Measurements from ENCODE around the gene HSPB6.

Gene HSPB6

GRCh38 chr19:35744430-35745327, 12.2 kb downstream of the HSPB6 start:
- peak; percentile 91 for DNase-seq

DNA sequence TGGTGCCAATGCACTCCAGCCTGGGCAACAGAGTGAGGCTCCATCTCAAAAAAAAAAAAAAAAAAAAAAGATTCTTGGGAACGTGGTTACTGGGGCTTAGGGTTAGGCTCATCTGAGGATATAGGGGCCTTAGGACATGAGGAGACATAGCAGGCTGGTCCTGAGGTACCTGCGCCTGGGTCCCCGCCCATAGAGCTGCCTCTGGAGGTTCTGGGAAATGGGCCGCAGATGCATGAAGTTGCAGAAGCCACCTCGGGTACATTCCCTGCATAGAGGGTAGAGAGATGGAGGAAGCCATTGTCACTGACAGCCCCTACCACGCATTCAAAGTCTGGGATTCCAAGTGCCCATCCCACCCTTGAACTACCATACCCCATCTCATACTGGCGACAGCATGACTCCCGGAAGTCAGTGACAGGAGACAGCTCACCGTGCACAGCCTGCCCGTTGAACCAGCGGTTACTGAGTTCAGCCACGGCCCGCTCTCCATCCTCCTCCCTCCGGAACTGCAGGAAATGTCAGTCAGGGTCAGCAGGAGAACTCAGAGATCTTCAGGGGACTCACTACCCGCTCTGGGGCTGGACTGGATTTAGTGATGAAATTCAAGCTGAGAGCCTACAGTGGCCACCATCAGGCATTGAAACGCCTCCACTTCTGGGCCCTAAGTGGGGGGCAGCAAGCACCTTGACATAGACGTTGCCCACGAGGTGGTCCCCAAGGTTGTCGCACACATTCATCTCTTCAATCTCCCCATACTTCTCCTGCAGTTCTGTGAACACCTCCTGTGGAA, 13.0 kb downstream of the HSPB6 start:
- DNase-seq, result no peak

- DNase-seq, result no peak
Measured at GRCh38 chr19:35742121-35742724, 14.6 kb downstream of the HSPB6 start, which contains the start of gene IGFLR1. TSS of gene IGFLR1 (minus strand) at chr19:35742452. CDS start at chr19:35741180, 1,272 bp downstream.

- DNase-seq, result no peak
Measured at GRCh38 chr19:35741203-35741515, 15.7 kb downstream of the HSPB6 start.

DNA sequence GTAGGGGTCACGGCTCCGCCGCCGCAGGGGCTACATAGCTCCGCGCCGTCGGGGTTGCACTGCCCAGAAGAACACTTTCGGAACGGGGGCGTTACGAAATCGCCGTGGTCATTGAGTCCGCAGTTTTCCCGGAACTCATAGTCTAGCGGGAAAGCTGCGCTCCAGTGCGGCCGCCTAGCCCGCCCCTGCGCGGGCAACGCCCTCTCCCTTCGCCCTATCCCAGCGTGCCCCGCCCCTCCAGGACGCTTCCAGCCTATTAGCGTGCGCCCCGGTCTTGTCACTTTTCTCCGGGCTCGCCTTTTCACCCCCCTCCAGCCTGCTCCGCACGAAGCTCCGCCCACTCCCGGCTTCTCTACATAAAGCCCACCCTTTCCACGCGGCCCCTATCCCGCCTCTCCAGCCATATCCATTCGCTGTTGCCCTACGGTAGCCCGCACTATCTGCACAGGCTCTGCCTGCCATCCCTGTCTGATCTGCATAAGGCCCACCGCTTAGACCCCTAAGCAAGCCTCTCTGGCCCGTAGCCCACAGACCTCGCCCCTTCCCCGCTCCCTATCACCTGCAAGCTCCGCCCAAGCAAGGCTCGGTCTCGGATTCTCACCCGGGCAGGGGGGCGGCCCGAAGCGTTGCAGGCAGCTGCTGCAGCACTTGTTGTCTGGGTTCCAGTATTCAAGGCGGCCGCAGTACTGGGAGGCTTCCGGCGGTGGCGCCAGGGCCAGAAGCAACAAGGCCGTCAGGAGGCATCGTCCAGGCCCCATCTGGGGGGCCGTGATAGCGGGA, 16.2 kb downstream of the HSPB6 start:
- peak; percentile 96 for DNase-seq

- no peak for DNase-seq
Measured at GRCh38 chr19:35740108-35740422, 16.8 kb downstream of the HSPB6 start.

DNA sequence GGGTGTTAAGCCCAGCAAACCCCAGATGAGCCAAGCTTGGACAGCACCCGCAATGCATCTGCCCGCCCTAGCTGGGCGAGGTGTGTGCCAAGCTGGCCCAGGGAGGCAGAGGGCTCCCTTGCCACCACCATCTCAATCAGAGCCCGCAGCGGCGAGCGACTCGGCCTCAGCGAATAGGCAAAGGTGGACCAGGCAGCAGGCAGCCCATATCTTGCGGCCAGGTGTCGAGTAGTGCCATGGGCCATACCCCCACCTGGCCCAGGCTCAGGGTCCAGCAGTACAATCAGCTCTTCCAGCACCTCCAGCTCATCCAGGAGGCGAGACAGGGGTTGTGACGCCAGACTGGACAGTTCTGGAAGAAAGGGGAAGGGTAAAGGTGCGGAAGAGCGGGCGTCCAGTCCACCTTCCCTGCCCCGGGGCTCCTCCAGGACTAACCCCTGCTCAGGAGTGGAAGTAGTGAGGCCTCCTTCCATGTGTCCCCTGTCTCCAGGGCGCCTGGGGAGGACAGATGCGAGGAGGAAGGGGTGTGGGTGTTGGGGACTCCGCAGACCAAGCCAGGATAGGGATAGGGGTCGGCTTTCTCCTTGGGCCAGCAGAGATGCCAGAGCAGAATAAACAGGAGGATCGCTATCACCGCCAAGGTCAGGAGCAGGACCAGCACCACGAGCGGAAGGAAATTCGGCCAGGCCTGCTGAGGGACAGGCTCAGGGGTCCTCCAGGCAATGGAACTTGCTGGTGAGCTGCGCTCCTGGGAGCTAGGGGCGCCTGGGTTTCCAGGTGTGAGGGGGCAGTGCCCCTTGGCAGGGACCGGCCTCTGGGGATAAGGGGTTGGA, 17.3 kb downstream of the HSPB6 start:
- no peak for DNase-seq

DNA sequence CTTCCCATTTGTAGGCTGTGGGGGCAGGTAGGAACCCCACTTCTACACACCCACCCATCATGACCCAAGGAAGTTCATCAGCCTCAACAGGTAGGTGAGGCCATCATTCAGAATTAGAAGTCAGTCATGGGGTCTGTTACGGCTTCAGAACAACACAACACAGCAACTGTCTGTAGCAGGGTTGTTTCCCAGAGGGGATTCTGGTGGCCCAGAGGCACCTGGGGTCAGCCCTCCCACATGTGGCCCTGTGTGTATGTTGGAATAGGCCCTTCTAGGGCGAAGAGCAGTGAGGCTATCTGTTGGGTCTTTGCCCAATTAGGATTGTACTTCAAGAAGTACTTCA, 18.0 kb downstream of the HSPB6 start:
- DNase-seq, result no peak

DNA sequence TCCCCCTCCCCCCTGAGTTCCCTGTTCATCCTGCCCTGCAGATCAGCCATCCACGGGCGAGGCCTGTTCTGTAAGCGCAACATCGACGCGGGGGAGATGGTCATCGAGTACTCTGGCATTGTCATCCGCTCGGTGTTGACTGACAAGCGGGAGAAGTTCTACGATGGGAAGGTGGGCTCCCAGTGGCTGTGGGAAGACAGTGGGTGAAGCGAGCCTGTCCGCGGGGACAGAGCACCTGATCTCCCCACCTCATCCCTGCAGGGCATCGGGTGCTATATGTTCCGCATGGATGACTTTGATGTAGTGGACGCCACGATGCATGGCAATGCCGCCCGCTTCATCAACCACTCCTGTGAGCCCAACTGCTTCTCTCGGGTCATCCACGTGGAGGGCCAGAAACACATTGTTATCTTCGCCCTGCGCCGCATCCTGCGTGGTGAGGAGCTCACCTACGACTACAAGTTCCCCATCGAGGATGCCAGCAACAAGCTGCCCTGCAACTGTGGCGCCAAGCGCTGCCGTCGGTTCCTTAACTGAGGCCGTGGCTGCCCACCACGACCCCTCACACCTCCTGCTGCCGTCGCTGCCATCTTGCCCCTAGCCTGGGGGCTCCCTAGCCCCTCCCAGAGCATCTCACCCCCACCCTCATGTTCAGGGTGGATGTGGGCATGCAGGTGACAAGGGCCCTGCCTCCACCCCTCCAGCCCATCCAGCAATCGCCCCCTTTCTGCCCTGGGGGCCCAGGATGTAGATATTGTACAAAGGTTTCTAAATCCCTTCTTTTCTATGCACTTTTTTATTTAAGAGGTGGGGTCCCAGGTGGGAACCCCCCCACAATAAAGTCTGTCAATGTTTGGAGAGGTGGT, 18.6 kb downstream of the HSPB6 start:
- no peak for DNase-seq

DNA sequence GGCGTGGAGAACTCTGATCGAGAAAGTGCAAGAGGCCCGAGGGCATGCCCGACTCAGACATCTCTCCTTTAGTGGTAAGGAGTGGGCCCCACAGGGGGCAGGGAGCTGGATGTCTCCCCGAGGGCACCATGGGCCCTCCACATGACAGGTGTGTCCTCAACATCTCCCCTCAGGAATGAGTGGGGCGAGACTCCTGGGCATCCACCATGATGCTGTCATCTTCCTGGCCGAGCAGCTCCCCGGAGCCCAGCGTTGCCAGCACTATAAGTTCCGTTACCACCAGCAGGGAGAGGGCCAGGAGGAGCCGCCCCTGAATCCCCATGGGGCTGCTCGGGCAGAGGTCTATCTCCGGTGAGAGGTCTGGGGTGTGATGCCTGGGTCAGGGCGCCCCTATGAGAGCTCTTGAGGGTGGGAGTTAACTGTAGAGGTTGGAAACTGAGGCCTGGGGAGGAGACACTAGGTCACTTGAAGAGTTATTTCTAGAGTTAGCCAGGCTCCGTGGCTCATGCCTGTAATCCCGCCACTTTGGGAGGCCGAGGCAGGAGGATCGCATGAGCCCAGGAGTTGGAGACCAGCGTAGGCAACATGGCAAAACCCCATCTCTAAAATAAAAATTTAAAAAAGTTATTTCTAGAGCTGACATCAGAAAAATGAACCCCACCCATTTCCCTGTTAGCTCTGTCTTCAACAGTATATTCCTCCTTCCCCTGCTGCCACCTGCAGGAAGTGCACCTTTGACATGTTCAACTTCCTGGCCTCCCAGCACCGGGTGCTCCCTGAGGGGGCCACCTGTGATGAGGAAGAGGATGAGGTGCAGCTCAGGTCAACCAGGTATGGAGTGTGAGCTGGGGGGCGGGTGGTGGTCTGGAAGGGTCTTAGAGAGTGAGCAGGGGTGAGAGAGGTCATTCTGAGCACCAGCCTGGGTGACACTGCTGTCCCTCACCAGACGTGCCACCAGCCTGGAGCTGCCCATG, 19.6 kb downstream of the HSPB6 start:
- no peak for DNase-seq

DNA sequence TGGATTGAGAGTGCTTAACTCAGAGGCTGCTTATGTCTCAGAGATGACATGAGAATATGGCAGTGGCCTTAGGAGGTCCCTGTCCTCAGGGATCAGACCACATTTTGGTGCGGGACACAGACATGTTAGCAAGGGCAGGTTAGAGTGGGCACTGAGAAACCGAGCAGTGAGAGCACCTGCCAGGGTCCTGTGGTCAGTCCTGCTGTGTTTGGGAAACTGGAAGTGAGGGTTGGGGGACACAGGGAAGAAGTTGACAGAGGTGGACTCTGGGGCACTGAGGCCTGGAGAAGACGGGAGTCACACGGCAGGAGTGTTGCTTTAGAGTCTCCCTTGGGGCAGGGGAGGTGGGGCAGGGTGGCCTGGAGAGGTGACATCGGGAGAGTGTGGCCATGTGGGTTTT, 21.9 kb downstream of the HSPB6 start:
- DNase-seq, result no peak

GRCh38 chr19:35734273-35734672, 22.6 kb downstream of the HSPB6 start:
- no peak for DNase-seq

DNA sequence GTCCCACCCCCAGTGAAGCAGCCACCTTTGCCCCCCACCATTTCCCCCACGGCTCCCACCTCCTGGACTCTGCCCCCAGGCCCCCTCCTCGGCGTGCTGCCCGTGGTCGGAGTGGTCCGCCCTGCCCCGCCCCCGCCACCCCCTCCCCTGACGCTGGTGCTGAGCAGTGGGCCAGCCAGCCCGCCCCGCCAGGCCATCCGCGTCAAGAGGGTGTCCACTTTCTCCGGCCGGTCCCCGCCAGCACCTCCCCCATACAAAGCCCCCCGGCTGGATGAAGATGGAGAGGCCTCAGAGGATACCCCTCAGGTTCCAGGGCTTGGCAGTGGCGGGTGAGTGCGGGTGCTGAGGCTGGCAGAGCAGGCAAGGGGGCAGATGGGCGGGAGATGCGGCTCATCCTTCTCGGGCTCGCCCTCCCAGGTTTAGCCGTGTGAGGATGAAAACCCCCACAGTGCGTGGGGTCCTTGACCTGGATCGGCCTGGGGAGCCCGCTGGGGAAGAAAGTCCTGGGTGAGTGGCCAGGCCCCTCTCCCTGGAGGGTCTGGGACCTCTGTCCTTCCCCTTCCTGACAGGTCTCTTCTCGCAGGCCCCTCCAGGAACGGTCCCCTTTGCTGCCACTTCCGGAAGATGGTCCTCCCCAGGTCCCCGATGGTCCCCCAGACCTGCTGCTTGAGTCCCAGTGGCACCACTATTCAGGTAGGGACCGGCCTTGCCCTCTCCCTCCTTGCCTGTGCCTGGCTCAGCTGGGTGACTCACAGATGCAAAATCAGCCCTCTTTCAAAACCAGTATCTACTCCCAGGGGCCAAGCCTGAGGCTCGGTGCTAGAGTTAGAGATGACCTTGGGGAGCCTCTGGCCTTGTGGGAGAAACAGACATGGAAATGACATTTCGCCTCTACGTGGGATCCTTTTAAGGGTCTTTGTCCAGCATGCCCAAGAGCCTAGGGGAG, 23.4 kb downstream of the HSPB6 start:
- DNase-seq, result no peak

DNA sequence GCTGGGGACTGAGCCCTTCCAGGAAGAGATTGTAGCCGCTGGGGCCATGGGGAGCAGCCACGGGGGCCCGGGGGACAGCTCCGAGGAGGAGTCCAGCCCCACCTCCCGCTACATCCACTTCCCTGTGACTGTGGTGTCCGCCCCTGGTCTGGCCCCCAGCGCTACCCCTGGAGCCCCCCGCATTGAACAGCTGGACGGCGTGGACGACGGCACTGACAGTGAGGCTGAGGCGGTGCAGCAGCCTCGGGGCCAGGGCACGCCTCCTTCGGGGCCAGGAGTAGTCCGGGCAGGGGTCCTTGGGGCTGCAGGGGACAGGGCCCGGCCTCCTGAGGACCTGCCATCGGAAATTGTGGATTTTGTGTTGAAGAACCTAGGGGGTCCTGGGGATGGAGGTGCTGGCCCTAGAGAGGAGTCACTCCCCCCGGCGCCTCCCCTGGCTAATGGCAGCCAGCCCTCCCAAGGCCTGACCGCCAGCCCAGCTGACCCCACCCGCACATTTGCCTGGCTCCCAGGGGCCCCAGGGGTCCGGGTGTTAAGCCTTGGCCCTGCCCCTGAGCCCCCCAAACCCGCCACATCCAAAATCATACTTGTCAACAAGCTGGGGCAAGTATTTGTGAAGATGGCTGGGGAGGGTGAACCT, 24.2 kb downstream of the HSPB6 start:
- no peak for DNase-seq

DNA sequence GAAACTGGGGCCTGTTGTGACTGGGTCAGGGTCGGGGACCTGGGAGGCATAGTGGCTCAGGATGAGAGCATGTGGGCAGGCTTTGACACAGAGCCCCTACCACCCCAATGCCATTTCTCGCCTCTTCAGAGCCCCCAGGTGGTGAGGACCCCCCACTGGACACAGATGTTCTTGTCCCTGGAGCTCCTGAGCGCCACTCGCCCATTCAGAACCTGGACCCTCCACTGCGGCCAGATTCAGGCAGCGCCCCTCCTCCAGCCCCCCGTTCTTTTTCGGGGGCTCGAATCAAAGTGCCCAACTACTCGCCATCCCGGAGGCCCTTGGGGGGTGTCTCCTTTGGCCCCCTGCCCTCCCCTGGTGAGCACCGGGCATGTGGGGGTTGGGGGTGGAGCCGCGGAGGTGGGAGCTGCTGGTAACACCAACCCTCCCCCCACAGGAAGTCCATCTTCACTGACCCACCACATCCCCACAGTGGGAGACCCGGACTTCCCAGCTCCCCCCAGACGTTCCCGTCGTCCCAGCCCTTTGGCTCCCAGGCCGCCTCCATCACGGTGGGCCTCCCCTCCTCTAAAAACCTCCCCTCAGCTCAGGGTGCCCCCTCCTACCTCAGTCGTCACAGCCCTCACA, 24.9 kb downstream of the HSPB6 start:
- no peak for DNase-seq

GRCh38 chr19:35731353-35731752, 25.5 kb downstream of the HSPB6 start:
- DNase-seq, result no peak

DNA sequence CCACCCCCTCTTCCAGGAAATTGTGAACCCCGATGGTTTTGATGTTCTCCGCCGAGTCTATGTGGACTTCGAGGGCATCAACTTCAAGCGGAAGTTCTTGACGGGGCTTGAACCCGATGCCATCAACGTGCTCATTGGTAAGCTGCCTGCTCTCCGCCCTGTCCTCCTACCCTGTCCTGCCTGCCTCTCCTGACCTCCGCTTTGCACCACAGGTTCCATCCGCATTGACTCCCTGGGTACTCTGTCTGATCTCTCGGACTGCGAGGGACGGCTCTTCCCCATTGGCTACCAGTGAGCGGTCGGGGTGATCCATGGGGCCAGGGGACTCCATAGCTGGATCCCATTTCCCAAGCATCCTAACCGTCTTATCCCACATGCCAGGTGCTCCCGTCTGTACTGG, 26.5 kb downstream of the HSPB6 start:
- DNase-seq, result no peak

GRCh38 chr19:35729763-35730162, 27.1 kb downstream of the HSPB6 start:
- no peak for DNase-seq
